Measurements from ENCODE around the gene EIF3B.

EIF3B gene

DNA sequence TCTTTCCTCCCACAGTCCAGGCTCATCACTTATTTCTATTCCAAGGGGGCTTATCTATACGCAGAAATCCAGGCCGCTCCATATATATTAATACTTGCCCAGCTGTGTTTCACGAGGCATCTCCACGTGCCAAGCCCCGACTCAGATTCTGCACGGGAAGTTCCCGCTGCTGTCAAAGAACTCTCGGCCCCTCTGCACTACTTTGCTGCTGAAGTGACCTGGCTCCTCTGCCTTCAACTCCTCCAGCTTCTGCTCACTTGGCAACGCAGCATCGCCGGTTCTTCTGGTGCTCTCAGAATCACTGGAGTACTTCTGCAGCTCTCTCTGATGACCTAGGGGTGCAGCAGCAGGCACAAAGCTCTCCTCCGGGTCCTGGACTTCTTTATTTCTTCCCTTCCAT lies 39.1 kb downstream of the EIF3B start:
- Histone ChIP-seq H3K4me3 (ENCODE audit: low read length) (no peak overlapping the region), H3K9me3 (ENCODE audit: control insufficient read depth, low read depth, low read length) (no peaks in the 10 kb centered on the region), H3K27ac (ENCODE audit: low read length) (no peak overlapping the region), H3K27me3 (ENCODE audit: control insufficient read depth, insufficient read depth, low read length) (no peaks in the 10 kb centered on the region), H3K4me1 (ENCODE audit: control insufficient read depth, low read depth, low read length) (no peaks in the 10 kb centered on the region), H3K36me3 (ENCODE audit: control insufficient read depth, low read depth, low read length) (no peaks in the 10 kb centered on the region), H3K9ac (ENCODE audit: low read length) (no peak overlapping the region)

DNA sequence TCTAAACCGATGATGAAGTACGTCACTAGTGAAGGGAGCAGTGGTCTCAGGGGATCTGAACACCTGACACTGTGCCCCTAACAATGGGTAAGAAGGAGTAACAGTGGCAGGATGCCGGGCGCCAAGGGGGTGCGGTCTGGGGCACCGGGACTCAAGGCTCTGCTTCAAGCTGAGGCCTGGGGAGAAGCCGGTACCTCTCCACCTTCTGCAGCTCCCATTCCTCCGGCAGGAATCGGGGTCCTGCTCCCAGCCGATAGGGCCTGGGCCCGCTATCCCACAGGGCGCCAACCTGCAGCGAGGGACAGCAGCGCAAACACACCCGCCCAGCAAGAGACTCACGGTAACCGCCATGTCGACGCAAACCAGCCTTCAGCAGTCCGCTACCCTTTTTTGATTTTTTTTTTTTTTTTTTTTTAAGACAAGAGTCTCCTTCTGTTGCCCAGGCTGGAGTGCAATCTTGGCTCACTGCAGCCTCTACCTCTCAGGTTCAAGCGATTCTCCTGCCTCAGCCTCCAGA lies 40.0 kb downstream of the EIF3B start:
- H3K9me3 ChIP-seq (ENCODE audit: control insufficient read depth, low read depth, low read length), result no peaks in the 10 kb centered on the region
- H3K27me3 ChIP-seq (ENCODE audit: control insufficient read depth, insufficient read depth, low read length), result no peaks in the 10 kb centered on the region
- H3K36me3 ChIP-seq (ENCODE audit: control insufficient read depth, low read depth, low read length), result no peaks in the 10 kb centered on the region
- H3K27ac ChIP-seq (ENCODE audit: low read length), result no peak overlapping the region
- H3K9ac ChIP-seq (ENCODE audit: low read length), result no peak overlapping the region
- H3K4me3 ChIP-seq (ENCODE audit: low read length), result no peak overlapping the region
- no peaks in the 10 kb centered on the region for H3K4me1 ChIP-seq (ENCODE audit: control insufficient read depth, low read depth, low read length)

DNA sequence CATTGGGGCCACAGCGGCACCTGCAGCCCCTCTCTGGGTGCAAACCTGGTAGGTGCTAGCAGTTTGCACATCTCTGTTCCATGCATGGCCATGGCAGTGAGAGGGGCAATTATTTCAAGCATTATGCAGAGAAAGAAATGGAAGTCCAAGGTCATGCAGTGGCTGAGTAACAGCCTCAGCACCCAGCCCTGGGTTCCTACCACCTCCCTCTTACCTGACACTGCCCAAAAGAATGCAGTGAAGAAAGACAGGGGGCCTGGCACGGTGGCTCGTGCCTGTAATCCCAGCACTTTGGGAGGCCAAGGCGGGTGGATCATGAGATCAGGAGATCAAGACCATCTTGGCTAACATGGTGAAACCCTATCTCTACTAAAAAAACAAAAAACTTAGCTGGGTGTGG lies 43.9 kb downstream of the EIF3B start:
- H3K9me3 ChIP-seq (ENCODE audit: control insufficient read depth, low read depth, low read length), result no peaks in the 10 kb centered on the region
- no peaks in the 10 kb centered on the region for H3K27me3 ChIP-seq (ENCODE audit: control insufficient read depth, insufficient read depth, low read length)
- H3K4me3 ChIP-seq (ENCODE audit: low read length), result no peak overlapping the region
- no peaks in the 10 kb centered on the region for H3K4me1 ChIP-seq (ENCODE audit: control insufficient read depth, low read depth, low read length)
- no peak overlapping the region for H3K27ac ChIP-seq (ENCODE audit: low read length)
- H3K9ac ChIP-seq (ENCODE audit: low read length), result no peak overlapping the region
- H3K36me3 ChIP-seq (ENCODE audit: control insufficient read depth, low read depth, low read length), result no peaks in the 10 kb centered on the region

DNA sequence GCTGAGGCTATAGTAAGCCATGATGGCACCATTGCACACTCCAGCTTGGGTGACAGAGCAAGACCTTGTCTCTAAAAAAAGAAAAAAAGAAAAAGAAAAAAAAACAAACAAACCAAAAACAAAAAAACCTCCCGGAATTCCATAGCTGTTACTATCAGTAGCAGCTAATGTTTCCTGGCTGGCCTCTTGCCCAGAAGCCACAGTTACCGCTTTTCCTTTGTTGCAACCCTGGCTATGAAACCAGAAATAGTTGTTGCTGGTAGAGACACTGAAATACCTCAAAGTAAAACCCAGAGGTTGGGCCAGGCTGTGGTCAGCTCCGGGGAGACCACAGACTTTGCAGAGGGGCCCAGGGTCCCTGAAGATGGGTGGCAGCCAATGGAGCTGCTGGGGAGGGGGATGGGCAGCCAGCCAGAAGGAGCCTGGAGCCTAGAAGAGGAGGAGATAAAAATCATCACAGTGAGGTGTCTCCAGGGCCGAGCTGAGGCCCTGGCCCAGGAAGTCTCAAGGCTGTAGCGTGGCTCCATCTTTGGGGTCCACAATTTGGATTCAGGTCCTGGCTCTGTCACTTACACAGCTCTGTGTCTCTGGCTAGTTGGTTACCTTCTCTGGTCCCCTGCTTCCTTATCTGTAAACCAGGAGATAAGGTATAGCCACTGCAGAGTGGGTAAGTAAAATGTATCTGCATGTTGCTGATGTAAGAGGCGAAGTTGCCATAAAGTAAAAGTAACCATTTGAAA lies 45.4 kb downstream of the EIF3B start:
- Histone ChIP-seq H3K27ac (ENCODE audit: low read length) (no peak overlapping the region), H3K4me1 (ENCODE audit: control insufficient read depth, low read depth, low read length) (no peaks in the 10 kb centered on the region), H3K9ac (ENCODE audit: low read length) (no peak overlapping the region), H3K9me3 (ENCODE audit: control insufficient read depth, low read depth, low read length) (no peaks in the 10 kb centered on the region), H3K27me3 (ENCODE audit: control insufficient read depth, insufficient read depth, low read length) (no peaks in the 10 kb centered on the region), H3K36me3 (ENCODE audit: control insufficient read depth, low read depth, low read length) (no peaks in the 10 kb centered on the region), H3K4me3 (ENCODE audit: low read length) (no peak overlapping the region)

DNA sequence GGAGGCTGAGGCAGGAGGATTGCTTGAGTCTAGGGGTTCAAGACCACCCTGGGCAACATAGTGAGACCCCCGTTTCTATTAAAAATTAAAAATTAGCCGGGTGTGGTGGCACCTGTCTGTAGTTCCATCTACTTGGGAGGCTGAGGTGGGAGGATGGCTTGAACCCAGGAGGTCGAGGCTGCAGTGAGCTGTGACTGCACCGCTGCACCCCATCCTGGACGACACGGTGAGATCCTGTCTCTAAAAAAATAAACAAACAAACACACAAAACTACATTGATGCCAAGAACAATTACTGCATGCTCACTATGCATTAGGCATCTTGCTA lies 48.0 kb downstream of the EIF3B start:
- Histone ChIP-seq H3K9ac (ENCODE audit: low read length) (peak overlapping the region; percentile 7), H3K27ac (ENCODE audit: low read length) (no peak overlapping the region), H3K36me3 (ENCODE audit: control insufficient read depth, low read depth, low read length) (no peaks in the 10 kb centered on the region), H3K4me1 (ENCODE audit: control insufficient read depth, low read depth, low read length) (no peaks in the 10 kb centered on the region), H3K27me3 (ENCODE audit: control insufficient read depth, insufficient read depth, low read length) (no peaks in the 10 kb centered on the region), H3K4me3 (ENCODE audit: low read length) (peak overlapping the region; percentile 58), H3K9me3 (ENCODE audit: control insufficient read depth, low read depth, low read length) (no peaks in the 10 kb centered on the region)

DNA sequence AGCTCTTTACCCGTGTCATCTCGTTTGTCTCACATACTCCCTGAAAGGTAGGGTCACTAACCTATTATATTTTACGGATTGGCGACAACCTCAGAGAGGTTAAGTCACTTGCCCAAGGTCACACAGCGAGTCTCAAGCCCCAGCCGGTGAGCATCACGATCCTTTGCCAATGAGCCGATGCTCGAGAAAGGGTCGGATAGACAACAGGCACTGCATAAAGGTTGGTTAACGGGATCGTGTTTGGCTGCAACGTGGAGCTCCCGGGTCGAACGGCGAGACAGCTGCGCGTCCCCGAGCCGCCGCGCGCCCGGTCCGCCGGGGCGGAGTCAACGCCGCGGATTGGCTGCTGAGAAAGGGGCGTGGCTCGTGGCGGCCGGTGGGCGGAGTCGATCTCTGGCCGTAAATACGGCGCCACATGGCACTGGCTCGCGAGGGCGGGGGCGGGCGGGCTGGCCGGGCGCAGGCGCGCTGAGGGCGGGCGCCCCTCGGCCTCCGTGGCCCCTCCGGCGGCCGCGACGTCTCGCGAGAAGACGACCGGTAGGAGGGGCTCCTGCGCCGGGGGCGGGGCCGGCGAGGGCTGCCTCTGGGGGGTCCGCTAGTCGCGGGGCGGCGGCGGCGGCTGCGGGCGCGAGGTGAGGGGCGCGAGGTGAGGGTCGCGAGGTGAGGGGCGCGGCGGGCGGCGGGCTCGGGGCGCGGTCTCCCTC lies 48.5 kb downstream of the EIF3B start, which contains the start of gene CHST12:
Gene CHST12, plus strand, starts transcription at position 598 of the 704 bp plus-strand sequence. CDS start 29,029 bp downstream, outside the sequence.
- Histone ChIP-seq H3K9ac (ENCODE audit: low read length) (peak within 1 kb of the TSS; percentile 56), H3K27me3 (ENCODE audit: control insufficient read depth, insufficient read depth, low read length) (no peaks in the 10 kb centered on the region), H3K9me3 (ENCODE audit: control insufficient read depth, low read depth, low read length) (no peaks in the 10 kb centered on the region), H3K4me3 (ENCODE audit: low read length) (peak within 1 kb of the TSS; percentile 75), H3K36me3 (ENCODE audit: control insufficient read depth, low read depth, low read length) (no peaks in the 10 kb centered on the region), H3K4me1 (ENCODE audit: control insufficient read depth, low read depth, low read length) (no peaks in the 10 kb centered on the region), H3K27ac (ENCODE audit: low read length) (no peak within 1 kb of the TSS)

GRCh38 chr7:2403718-2404648 lies 49.4 kb downstream of the EIF3B start:
- H3K4me1 ChIP-seq (ENCODE audit: control insufficient read depth, low read depth, low read length), result no peaks in the 10 kb centered on the region
- peak overlapping the region; percentile 56 for H3K9ac ChIP-seq (ENCODE audit: low read length)
- peak overlapping the region; percentile 75 for H3K4me3 ChIP-seq (ENCODE audit: low read length)
- no peaks in the 10 kb centered on the region for H3K27me3 ChIP-seq (ENCODE audit: control insufficient read depth, insufficient read depth, low read length)
- H3K27ac ChIP-seq (ENCODE audit: low read length), result no peak overlapping the region
- H3K36me3 ChIP-seq (ENCODE audit: control insufficient read depth, low read depth, low read length), result no peaks in the 10 kb centered on the region
- no peaks in the 10 kb centered on the region for H3K9me3 ChIP-seq (ENCODE audit: control insufficient read depth, low read depth, low read length)

GRCh38 chr7:2404714-2405119 lies 50.1 kb downstream of the EIF3B start:
- peak overlapping the region; percentile 75 for H3K4me3 ChIP-seq (ENCODE audit: low read length)
- H3K4me1 ChIP-seq (ENCODE audit: control insufficient read depth, low read depth, low read length), result no peaks in the 10 kb centered on the region
- no peaks in the 10 kb centered on the region for H3K36me3 ChIP-seq (ENCODE audit: control insufficient read depth, low read depth, low read length)
- no peak overlapping the region for H3K9ac ChIP-seq (ENCODE audit: low read length)
- no peaks in the 10 kb centered on the region for H3K9me3 ChIP-seq (ENCODE audit: control insufficient read depth, low read depth, low read length)
- H3K27me3 ChIP-seq (ENCODE audit: control insufficient read depth, insufficient read depth, low read length), result no peaks in the 10 kb centered on the region
- H3K27ac ChIP-seq (ENCODE audit: low read length), result no peak overlapping the region

GRCh38 chr7:2405201-2405600 lies 50.6 kb downstream of the EIF3B start:
- Histone ChIP-seq H3K4me3 (ENCODE audit: low read length) (no peak overlapping the region), H3K9ac (ENCODE audit: low read length) (no peak overlapping the region), H3K9me3 (ENCODE audit: control insufficient read depth, low read depth, low read length) (no peaks in the 10 kb centered on the region), H3K27ac (ENCODE audit: low read length) (no peak overlapping the region), H3K27me3 (ENCODE audit: control insufficient read depth, insufficient read depth, low read length) (no peaks in the 10 kb centered on the region), H3K36me3 (ENCODE audit: control insufficient read depth, low read depth, low read length) (no peaks in the 10 kb centered on the region), H3K4me1 (ENCODE audit: control insufficient read depth, low read depth, low read length) (no peaks in the 10 kb centered on the region)

GRCh38 chr7:2405601-2406345 lies 51.1 kb downstream of the EIF3B start:
- Histone ChIP-seq H3K4me3 (ENCODE audit: low read length) (no peak overlapping the region), H3K4me1 (ENCODE audit: control insufficient read depth, low read depth, low read length) (no peaks in the 10 kb centered on the region), H3K9me3 (ENCODE audit: control insufficient read depth, low read depth, low read length) (no peaks in the 10 kb centered on the region), H3K36me3 (ENCODE audit: control insufficient read depth, low read depth, low read length) (no peaks in the 10 kb centered on the region), H3K27me3 (ENCODE audit: control insufficient read depth, insufficient read depth, low read length) (no peaks in the 10 kb centered on the region), H3K27ac (ENCODE audit: low read length) (no peak overlapping the region), H3K9ac (ENCODE audit: low read length) (no peak overlapping the region)
